GM18505 (cell line): ENCODE results near the gene TMPRSS4.

Source experiments
- ATAC-seq: cut with Tn5 transposase; IDR thresholded peaks from one replicate; pipeline ENCODE4 v1.9.1; 2021; ENCODE audit not compliant: unreplicated experiment
- POLR2A ChIP-seq: IDR thresholded peaks from 4 replicates; pipeline ENCODE4 v1.6.1; 2011; ENCODE audit warnings: borderline replicate concordance; ENCODE audit not compliant: insufficient read depth, insufficient read length; ENCODE audit errors: extremely low read depth

The TMPRSS4 gene

DNA sequence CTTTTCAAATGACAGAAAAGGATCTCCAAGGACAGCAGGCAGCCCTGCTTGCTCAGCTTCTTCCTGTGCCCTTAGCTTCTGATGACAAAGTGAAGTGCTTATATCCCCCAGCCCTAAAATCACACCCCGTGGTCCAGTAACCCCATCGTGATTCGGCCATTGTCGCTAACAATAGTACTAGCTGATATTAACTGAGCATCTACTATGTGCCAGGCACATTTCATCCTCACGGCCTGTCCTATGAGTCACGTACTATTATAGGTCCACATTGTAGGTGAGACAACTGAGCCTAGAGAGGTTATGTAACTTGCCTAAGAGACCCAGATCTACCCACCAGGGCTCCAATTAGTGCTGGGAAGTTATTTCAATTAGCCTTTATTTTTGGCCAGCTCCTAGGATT lies 69.7 kb downstream of the TMPRSS4 start:
- TF ChIP-seq POLR2A = no peak
- ATAC-seq = no peak

DNA sequence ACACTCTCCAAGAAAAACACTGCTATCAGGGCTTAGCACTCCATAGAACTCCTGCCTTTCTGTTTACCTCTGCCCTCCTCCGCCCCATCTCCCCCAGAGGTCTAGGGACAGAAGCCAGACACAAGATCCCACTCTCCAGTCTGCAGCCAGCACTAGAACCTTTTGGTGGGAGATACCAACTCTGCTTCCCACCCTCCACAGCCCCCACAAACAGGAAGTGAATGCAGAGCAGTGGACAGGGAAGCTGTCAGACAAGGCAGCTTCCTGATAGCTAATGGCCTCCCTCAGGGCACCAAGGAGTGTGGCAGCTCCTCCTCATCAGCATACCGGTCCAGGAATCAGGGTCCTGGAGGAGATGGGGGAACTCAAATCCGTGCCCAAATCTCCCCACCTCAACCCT lies 70.6 kb downstream of the TMPRSS4 start:
- no peak for TF ChIP-seq POLR2A
- no peak for ATAC-seq

DNA sequence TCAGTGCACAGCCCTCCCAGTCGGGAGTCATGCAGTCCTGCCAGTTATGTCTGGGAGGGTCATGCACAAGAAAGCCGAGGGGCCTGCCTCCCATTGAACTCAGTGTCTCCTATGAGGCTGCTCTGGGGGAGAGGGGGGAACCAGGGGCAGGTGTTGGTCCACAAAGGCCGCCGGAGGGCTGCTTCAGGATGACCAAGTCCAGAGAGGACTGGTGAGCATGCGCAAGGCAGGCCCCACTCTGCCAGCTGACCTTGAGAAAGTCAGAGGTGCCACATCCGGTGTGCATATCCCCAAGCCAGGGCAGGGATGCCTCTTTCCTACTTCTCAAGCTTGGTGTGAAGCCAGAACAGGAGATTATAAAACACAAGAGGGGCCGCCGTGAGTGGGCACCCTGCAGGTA lies 71.4 kb downstream of the TMPRSS4 start:
- TF ChIP-seq POLR2A = no peak

DNA sequence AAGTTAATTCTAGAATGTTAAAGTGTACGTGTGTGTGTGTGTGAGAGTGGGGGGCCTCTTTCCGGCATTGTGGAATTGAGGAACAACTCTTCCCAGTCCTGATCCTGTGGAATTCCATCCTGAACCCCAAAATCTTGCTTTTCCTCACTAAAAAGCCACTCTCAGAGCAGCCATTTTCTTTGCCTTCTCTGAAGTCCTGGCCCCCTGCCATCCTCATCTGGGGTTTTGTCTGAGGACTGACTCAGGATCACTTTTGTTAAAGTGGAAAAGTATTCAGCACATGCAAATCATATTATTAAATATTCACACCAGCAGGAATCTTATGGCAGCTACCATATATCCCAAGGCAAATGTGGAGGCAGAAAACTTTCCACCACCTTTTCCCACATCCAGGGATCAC lies 72.0 kb downstream of the TMPRSS4 start:
- ATAC-seq = no peak
- no peak for TF ChIP-seq POLR2A

More for the DNA sequence above, 71.4 kb downstream of the TMPRSS4 start:
- ATAC-seq = no peak

DNA sequence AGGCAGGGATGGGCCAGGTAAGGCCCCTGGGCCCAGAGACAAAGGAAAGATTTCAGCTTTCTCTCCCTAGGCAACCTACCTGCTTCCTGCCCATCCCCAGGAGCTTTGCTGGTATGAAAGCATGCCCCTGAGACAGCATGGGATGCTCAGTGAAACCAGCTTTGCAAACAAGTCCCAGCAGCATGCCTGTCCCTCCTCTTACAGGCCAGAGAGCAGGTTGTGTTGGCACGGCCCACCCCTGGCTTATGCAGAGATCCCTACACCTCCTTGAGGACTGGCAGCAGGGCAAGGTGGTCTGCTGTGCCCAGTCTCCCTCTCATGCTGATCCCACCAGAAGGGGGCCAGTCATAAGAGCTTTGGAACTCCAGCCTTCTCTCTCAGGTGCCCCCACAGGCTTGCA lies 72.6 kb downstream of the TMPRSS4 start:
- TF ChIP-seq POLR2A = no peak
- ATAC-seq = no peak

DNA sequence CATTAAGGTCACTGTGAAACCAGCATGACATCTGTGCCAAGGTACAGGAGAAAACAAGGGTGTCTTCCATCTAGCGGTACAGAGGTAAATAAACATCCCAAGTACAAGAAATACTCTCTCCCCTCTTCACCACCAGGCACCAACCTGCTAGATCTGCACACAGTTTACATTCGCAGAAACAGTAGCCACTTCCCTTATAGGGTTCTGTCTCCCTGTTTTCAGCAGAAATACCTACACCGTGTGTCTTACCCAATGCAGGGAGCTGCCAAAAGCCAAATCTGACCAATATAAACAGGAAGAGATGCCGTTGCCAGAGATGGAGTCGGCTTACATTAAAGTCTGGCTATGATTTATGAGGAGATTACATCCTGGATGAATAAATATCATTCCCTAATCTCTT lies 74.6 kb downstream of the TMPRSS4 start:
- TF ChIP-seq POLR2A = no peak
- no peak for ATAC-seq

DNA sequence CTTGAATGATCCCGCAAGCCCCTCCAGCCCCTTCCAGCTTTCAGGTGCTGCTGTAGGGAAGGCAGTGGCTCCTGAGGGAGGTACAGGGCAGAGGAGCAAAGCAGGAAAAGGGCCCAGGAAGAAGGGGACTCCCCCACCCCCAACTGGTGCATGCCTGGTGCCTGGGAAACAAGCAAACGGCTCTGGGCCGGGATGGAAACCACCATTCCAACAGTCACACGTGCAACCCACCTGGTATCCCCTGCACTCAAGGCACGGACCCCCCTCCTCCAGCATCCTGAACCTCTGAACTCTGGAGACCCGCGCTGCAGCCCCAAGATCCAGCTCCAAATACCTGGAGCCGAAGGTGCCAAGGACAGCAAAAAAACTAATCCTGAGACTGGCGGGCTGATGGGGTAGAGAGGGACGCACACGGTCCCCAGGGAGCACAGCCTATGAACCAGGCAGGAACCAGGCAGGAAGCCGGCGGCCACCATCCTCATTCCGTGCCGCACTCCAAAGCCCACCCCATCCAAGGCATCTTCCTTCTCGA lies 75.2 kb downstream of the TMPRSS4 start:
- ATAC-seq = no peak
- no peak for TF ChIP-seq POLR2A

DNA sequence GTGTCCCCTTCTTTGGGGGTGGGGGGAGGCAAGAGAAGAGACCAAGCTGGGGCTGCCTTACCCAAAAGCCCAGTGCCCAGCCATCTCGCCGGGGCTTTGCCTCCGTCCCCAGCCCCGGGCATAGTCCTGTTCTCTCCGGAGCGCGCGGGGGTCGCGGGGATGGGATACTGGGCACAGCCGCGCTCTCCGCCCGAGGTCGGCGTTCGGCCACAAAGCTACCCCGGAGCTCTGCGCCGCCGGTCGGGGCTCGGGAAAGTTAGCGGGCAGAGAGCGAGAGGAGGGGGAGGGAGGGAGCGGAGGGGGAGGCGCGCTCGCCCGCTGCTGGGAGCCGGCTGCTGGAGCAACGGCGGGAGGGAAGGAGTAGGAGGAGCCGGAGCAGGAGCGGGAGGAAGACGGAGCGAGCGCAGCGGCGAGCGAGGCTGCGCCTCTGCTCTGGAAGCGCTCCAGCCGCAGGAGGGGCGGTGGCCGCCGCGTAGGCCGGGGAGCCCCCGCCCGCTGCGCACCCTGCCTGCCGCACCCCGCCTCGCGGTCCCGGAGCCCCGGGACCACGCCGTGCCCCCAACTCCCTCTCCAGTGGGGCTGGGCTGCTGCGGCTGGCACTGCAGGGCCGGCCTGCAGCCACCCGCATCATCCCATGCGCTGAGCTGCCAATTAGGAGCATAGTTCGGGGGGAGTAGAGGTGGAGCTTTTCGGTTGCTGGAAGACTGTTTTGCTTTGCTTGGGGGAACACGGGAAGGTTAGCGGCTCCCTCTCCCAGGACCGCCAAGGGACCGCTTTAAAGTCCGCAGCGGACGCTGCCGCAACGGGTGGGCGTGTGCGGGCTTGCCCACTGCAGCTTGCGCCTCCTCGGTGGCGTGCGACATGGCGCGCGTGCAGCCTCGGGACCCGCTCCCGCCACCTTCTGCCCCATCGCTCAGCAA lies 75.9 kb downstream of the TMPRSS4 start, which contains the start of gene SCN4B:
Gene SCN4B (minus strand): TSS at position 272 of the 920 bp plus-strand sequence. CDS start 150 bp downstream, at position 122.
- no peak for TF ChIP-seq POLR2A
- ATAC-seq = no peak

DNA sequence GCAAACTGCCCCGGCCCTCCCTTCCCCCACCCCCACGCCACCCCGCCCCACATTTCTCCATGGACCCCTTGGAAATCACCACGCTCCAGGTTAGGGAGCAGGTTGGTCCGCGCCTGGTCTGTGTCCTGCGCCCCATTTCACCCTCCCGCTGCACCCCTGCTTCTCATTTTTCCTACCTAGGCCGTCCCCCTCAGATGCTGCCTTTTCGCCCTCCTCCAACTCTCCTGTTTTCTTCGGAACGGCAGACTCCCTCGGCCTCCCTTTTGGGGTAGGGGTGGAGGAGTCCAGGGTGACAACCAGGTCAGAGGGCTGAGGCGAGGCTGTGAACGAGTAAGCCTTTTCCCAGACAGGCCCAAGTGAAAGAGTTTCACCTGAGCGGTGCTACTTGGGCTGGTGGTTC lies 76.6 kb downstream of the TMPRSS4 start:
- no peak for ATAC-seq
- TF ChIP-seq POLR2A = no peak

DNA sequence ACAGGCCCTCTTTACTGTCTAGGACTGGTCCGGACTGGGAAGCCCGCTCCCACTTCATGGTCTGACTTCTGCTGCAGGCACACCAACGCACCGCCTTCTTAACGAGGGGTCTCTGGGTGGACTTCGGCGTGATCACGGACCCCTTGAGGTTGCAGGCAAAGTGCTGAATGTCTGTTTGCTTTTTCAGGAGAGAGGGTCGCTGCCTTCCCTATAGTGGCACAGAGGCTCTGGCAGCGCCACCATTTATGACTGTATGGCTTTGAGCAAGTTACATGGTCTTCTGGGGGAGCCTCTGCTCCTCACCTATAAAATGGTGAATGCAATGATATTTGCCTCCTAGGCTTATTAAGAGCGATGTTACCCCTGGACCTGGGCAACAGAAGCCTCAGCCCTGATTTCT lies 77.1 kb downstream of the TMPRSS4 start:
- no peak for TF ChIP-seq POLR2A
- ATAC-seq = no peak

DNA sequence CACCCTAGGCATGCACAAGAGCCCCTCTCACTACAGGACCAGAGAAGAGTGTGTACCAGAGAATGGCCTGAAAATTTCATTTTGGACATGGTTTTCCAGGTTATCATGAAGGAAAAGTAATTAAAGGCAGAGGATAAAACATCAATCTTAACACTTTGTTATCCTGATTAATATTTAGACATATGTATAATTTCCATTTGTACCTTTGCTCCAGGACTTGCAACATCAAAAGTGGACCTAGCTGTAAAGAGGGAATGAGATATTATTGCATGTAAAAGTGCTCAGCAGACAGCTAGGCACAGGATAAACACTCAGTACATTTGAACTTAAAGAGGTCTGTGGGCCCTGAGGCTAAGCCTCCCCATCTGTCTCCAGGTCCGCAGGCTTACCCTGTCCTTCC lies 77.8 kb downstream of the TMPRSS4 start:
- no peak for ATAC-seq
- no peak for TF ChIP-seq POLR2A

DNA sequence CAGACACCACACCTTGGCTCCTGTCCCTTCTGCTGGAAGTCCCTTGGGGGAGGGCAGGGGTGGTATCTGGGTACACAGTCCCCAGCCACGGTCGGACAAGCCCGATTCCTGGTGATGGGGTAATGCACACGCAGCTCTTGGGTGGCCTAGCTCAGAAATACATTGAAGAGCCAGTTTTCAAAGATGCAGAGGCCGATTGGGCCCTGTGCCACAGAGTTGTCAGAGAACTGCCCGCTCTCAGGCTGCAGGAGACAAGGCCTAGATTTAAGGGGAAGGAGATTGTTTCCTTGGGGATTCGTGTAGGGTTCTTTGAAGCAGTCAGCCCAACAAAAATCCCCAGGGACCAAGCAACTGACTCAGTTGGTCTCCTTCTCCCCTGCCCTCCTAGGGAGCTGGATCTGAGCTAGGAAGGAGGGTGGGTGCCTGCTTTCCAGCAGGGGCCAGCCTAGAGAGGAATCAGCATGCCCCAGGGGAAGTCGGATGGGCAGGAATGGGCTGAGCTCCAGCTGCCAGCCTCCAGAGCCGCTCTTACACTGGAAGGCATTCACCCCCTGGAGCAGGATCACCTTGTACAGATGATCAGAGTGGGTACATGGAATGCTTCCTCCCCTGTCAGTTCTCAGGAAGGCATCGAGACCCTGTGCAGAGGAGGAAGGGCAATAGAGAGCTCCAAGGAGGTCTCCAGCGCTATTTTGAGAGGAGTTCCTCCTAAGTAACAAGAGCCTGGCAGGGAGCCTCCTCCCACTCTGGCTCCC lies 79.1 kb downstream of the TMPRSS4 start:
- no peak for TF ChIP-seq POLR2A
- ATAC-seq = no peak

DNA sequence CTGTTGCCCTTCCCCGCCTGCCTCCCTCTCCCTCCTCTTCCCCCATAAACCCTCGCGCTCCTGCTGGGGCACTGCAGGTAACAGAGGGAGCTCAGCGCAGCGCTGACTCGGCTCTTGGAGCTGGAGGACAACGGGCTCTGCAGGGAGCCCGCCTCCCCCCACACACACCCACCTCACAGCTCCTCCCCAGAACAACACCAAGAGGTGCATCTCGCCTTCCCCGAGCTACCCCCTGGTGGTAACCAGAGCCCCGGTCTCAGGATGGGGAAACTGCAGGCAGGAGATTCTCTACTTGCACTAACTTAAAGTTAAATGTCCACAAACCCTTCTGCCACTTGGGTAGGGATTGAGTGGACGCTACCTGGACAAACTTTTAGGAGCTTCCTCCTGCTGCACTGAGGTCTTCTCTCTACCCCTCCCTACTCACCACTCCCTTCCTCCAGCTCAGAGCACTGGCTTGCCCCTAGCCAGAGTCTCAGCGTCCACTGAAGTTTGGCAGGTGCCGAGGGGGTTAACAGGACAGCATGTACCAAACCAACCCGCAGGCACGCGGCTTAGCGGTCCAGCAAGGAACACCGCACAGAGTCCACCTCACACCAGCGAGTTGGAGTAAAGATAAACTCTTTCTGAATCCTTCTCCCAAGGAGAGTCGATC lies 79.8 kb downstream of the TMPRSS4 start:
- TF ChIP-seq POLR2A = no peak
- ATAC-seq = no peak
